HFF-Myc (cell line): ENCODE data around the gene OGFR.

Experiments
- DNase-seq: peaks from one replicate; pipeline ENCODE4 v3.0.0-alpha.2; 2011; ENCODE audit warnings: low read depth; ENCODE audit errors: extremely low read depth
- H3K4me3 ChIP-seq: replicated peaks from 2 replicates; pipeline ENCODE4 v1.5.1; 2011; ENCODE audit warnings: low read depth, mild to moderate bottlenecking, control low read depth, low read length
- TF ChIP-seq, protein P1 (sequence below): IDR thresholded peaks from 2 replicates; pipeline ENCODE4 v1.5.1; 2012; ENCODE audit warnings: mild to moderate bottlenecking, low read depth, low read length, control low read depth; ENCODE audit errors: missing control alignments

OGFR gene

GRCh38 chr20:62819494-62820174, 15.0 kb downstream of the OGFR start:
- no peak overlapping the region for H3K4me3 ChIP-seq
- TF ChIP-seq, protein P1, sequence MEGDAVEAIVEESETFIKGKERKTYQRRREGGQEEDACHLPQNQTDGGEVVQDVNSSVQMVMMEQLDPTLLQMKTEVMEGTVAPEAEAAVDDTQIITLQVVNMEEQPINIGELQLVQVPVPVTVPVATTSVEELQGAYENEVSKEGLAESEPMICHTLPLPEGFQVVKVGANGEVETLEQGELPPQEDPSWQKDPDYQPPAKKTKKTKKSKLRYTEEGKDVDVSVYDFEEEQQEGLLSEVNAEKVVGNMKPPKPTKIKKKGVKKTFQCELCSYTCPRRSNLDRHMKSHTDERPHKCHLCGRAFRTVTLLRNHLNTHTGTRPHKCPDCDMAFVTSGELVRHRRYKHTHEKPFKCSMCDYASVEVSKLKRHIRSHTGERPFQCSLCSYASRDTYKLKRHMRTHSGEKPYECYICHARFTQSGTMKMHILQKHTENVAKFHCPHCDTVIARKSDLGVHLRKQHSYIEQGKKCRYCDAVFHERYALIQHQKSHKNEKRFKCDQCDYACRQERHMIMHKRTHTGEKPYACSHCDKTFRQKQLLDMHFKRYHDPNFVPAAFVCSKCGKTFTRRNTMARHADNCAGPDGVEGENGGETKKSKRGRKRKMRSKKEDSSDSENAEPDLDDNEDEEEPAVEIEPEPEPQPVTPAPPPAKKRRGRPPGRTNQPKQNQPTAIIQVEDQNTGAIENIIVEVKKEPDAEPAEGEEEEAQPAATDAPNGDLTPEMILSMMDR = no peak
- no peak for DNase-seq

DNA sequence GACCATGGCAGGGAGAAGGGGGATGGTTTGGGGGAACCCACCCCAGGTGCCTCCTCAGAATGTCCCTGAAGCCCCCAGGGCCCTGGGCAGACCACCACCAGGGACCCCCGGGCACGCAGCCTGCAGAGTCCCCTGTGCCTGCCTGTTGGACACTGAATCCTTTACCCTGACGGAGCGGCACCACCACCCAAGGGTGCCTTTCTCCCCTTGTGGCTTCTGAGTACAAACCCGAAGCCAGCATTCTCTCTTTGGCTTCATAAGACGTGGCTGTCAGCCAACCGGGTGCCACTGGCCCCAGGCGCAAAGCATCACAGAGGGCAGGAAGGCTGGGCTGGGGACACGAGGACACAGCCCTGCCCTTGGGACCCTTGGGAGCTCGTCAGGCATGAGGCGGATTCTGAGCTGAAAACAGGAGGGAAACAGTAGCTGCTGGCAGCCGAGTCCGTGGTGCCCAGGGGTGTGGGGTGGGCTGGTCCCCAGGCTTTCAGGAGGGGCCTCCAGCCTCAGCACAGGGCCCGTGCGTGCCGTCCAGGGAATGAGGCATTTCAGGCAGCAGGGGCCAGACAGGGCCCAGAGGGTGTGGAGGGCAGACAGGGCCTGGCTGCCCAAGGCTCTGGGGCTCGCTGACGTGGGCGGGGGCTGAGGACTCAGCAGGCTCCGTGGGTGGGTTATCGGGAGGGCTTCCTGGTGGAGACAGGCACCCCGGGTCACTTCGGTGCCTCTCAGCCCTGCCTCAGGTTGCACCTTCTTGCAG, 15.8 kb downstream of the OGFR start:
- H3K4me3 ChIP-seq = no peak overlapping the region
- no peak for DNase-seq
- TF ChIP-seq, protein P1 = no peak

GRCh38 chr20:62820962-62821725, 16.5 kb downstream of the OGFR start:
- H3K4me3 ChIP-seq = no peak overlapping the region
- TF ChIP-seq, protein P1 = no peak
- DNase-seq = no peak

- TF ChIP-seq, protein P1 = no peak
- H3K4me3 ChIP-seq = no peak overlapping the region
- no peak for DNase-seq
These were observed 17.1 kb downstream of the OGFR start for GRCh38 chr20:62821726-62822210.

GRCh38 chr20:62822239-62822787, 17.7 kb downstream of the OGFR start:
- no peak overlapping the region for H3K4me3 ChIP-seq
- DNase-seq = no peak
- TF ChIP-seq, protein P1 = no peak

DNA sequence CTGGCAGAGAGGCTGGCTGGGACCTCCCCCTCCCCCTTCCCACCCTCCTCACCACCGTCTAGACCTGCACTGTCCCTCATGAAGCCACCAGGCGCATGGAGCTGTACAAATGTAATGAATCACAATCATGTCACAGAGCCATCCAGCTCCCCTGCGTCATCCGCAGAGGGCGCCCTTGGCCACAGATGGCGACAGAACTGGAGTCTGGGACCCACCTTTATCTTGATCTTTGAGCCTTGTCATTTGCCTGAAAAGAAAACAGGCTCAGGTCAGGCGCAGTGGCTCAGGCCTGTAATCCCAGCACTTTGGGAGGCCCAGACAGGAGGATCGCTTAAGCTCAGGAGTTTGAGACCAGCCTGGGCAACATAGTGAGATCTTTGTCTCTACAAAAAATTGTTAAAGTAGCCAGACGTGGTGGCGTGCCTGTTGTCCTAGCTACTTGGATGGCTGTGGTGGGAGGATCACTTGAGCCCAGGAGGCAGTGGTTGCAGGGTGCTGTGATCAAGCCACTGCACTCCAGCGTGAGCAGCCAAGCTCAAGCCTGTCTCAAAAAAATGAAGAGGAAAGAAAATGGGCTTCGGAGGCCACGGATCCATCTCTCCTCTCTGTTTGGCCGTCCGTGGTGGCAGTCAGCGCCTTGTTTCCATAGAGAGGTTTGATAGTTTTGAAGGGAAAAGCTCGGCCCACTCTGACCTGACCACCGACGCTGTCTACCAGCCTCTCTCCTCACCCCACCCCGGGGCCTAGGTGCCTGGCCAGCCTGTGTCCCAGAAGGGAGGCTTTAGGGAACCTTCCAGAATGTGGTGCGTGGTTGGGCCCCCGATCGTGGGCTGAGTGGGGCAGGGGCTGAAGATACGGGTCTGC, 18.4 kb downstream of the OGFR start:
- H3K4me3 ChIP-seq = no peak overlapping the region
- DNase-seq = no peak
- TF ChIP-seq, protein P1 = peak; percentile 36
